ENCODE results near the gene CFAP221. TPM values are rescaled to one million over a fixed set of nuclear protein-coding genes. Genes with fewer than 3 reads are reported as not detected.

CFAP221 gene
- total and polyA plus RNA-seq, 9 donors = 0.24 to 23.4 (median 2.4) TPM

DNA sequence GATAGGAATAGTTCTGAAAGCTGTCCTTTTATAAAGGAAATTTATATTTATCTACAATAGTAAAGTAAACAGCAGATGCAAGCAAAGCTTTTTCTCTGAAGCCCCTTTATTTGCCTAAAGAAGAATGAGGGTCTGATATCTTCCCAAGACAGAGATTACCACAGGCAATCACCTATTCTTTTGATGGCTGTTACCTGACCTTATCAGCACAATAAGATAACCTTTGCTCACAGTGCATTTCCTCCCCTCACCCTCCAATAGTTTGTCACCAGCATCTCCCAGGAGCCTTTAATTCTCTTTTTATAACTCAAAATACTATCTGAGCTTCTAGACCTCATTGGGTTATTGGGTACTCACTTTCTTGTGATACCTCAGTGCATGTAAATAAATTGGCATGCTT is 6.5 kb upstream of the CFAP221 start:
- no peaks in the 10 kb centered on the region for H3K4me1 ChIP-seq (ENCODE audit: insufficient read depth)
- TF ChIP-seq POLR2A (IDR thresholded peaks at IDR 0.05) (no peak), EP300 (IDR thresholded peaks at IDR 0.05) (no peak)
- TF ChIP-seq, protein P1, sequence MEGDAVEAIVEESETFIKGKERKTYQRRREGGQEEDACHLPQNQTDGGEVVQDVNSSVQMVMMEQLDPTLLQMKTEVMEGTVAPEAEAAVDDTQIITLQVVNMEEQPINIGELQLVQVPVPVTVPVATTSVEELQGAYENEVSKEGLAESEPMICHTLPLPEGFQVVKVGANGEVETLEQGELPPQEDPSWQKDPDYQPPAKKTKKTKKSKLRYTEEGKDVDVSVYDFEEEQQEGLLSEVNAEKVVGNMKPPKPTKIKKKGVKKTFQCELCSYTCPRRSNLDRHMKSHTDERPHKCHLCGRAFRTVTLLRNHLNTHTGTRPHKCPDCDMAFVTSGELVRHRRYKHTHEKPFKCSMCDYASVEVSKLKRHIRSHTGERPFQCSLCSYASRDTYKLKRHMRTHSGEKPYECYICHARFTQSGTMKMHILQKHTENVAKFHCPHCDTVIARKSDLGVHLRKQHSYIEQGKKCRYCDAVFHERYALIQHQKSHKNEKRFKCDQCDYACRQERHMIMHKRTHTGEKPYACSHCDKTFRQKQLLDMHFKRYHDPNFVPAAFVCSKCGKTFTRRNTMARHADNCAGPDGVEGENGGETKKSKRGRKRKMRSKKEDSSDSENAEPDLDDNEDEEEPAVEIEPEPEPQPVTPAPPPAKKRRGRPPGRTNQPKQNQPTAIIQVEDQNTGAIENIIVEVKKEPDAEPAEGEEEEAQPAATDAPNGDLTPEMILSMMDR (IDR thresholded peaks at IDR 0.05) = no peak
- no peaks in the 10 kb centered on the region for H3K9me3 ChIP-seq
- H3K36me3 ChIP-seq = no peaks in the 10 kb centered on the region
- DNase-seq = no peak
- intact Hi-C loops (cut with DNase I) = no loop called here
- no peaks in the 10 kb centered on the region for H3K27me3 ChIP-seq
- H3K27ac ChIP-seq = no peak overlapping the region
- H3K4me3 ChIP-seq = no peak overlapping the region

DNA sequence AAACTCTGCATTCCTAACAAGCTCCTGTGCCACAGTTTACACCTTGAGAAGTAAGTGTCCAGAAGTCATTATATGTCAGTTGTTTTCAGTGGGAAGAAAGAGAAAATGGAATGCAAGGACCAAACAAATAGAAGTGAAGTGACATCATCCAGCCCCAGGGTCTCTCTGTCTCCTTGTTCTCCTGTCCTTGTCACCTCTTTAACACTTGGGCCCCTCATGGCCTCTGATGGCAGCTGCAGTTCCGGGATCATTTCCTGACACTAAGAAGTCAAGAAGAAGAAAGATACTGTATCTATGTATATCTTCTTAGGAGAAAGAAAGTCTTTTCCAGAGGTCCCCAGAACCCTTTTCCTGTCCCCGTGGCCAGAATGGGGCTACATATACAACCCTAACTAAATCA is 2.8 kb upstream of the CFAP221 start:
- H3K27me3 ChIP-seq = no peaks in the 10 kb centered on the region
- peaks cover 2% of the 10 kb centered on the region for H3K4me1 ChIP-seq (ENCODE audit: insufficient read depth)
- no peak overlapping the region for H3K4me3 ChIP-seq
- 76 to 91% (median 78%) methylated on average over 2 of the region's 2 CpGs for WGBS, 3 donors
- TF ChIP-seq EP300 (IDR thresholded peaks at IDR 0.05) (no peak), POLR2A (IDR thresholded peaks at IDR 0.05) (no peak)
- TF ChIP-seq, protein P1 (IDR thresholded peaks at IDR 0.05) = no peak
- no peak overlapping the region for H3K27ac ChIP-seq
- H3K36me3 ChIP-seq = no peaks in the 10 kb centered on the region
- no peak for DNase-seq
- intact Hi-C loops (cut with DNase I) = no loop called here
- H3K9me3 ChIP-seq = no peaks in the 10 kb centered on the region

DNA sequence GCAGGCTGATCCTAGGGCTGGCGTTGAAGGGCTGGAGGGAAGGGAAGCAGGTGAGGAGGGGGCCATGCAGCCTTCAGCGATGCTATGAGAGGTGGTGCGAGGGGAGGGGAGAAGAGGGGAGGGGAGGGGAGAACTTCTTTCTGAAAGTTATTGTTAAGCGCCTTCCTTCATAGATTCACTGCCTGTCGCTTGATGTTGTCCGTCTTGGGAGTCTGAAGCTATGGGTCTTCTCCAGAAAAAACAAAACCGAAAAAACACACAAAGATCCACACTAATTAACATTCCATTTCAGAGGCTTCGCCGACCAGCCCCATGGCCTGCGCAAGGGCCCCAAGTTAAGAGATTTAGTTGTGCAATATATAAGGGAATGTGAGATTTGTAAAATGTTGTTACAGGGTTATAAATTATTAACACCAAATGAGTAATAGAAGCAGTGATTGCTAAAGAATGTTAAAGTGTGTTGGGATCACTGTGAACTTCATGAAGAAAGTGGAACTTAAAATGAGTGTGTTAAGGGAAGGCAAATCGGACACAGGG is 758 bp downstream of the CFAP221 start:
- no peaks in the 10 kb centered on the region for H3K27me3 ChIP-seq
- TF ChIP-seq EP300 (IDR thresholded peaks at IDR 0.05) = no peak
- no peak for TF ChIP-seq POLR2A (IDR thresholded peaks at IDR 0.05)
- TF ChIP-seq, protein P1 (IDR thresholded peaks at IDR 0.05) = no peak
- intact Hi-C loops (cut with DNase I) = no loop called here
- no peak overlapping the region for H3K27ac ChIP-seq
- H3K9me3 ChIP-seq = no peaks in the 10 kb centered on the region
- peak overlapping the region; percentile 38 for H3K4me3 ChIP-seq
- 29 to 47% (median 39%) methylated on average over 11 of the region's 11 CpGs for WGBS, 3 donors
- peaks cover 2% of the 10 kb centered on the region for H3K4me1 ChIP-seq (ENCODE audit: insufficient read depth)
- H3K36me3 ChIP-seq = no peaks in the 10 kb centered on the region
- DNase-seq = peak in 1 of 5 donors; percentile 29

DNA sequence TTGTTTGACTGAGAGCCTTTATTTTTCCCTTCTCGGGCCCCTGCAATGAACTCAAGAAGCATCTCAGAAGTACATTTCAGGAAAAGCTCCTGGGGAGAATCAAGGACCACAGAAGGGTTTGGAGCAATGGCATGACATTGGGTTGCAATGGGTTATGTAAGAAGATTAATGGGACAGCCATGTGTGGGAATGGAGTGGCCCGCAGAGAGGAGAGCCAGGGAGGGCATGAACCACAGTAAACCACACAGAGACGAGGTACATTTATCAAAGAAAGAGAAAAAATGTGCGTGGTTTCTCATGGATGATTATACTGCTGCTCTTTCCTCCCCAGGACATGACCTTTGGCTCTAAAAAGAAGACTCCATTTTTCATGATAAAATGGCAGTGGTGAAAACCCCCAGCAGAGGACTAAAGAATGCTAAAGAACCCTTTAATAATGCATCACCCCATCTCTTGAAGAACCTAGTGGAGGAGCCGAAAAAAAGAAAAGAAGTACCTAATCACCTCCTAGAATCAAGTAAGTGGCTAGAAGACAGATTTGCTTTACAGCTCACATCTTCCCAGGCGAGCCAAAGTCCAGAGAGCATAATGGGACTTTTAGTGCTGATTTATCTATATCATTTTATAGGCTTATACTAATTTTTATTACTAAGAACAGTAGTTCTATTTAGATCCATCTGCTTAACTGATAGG is 1.7 kb downstream of the CFAP221 start:
- Histone ChIP-seq H3K27ac (no peak overlapping the region), H3K9me3 (no peaks in the 10 kb centered on the region), H3K4me1 (ENCODE audit: insufficient read depth) (peaks cover 2% of the 10 kb centered on the region), H3K4me3 (no peak overlapping the region), H3K36me3 (no peaks in the 10 kb centered on the region), H3K27me3 (no peaks in the 10 kb centered on the region)
- 65 to 83% (median 73%) methylated on average over 6 of the region's 6 CpGs for WGBS, 3 donors
- no peak for DNase-seq
- intact Hi-C loops (cut with DNase I) = no loop called here
- TF ChIP-seq, protein P1 (IDR thresholded peaks at IDR 0.05) = no peak
- TF ChIP-seq POLR2A (IDR thresholded peaks at IDR 0.05) = no peak
- TF ChIP-seq EP300 (IDR thresholded peaks at IDR 0.05) = no peak
